HL-60 (cell line): ENCODE measurements around the gene CCT2. TPM values are rescaled to one million over a fixed set of nuclear protein-coding genes. Genes with fewer than 3 reads are reported as not detected.

Source experiments
- DNase-seq, 2 experiments: peaks; one replicate each; pipeline ENCODE4 v3.0.0-alpha.2; 2010 to 2020; ENCODE audit warnings: low read depth in 1 of 2, low spot score in 1 of 2
- H3K27ac ChIP-seq: fragments of 250-450 bp; sonication (Bioruptor Pico); replicated peaks from 2 replicates; pipeline ENCODE4 v1.5.1; 2020; ENCODE audit warnings: mild to moderate bottlenecking, moderate library complexity
- H3K27me3 ChIP-seq: fragments of 250-450 bp; sonication (Bioruptor Pico); 2 replicates; pipeline ENCODE4 v1.5.1; 2021; ENCODE audit warnings: mild to moderate bottlenecking, moderate library complexity; ENCODE audit not compliant: insufficient read depth, poor library complexity, severe bottlenecking
- H3K4me3 ChIP-seq: replicated peaks from 2 replicates; pipeline ENCODE4 v1.5.1; 2011; ENCODE audit warnings: mild to moderate bottlenecking, control low read depth, low read length; ENCODE audit not compliant: insufficient read depth
- GABPA ChIP-seq: IDR thresholded peaks from 2 replicates; pipeline ENCODE4 v1.6.1; 2012; ENCODE audit warnings: low read depth
- POLR2AphosphoS5 ChIP-seq: IDR thresholded peaks from 2 replicates; pipeline ENCODE4 v1.6.1; 2012; ENCODE audit warnings: low read depth
- SPI1 ChIP-seq: IDR thresholded peaks from 2 replicates; pipeline ENCODE4 v1.6.1; 2012; ENCODE audit warnings: low read depth, mild to moderate bottlenecking, borderline replicate concordance
- microRNA-seq: library from miRNA; unstranded; fragments of <30 nt; microRNA quantifications from one replicate; pipeline ENCODE4, GENCODE V29; 2018
- TF ChIP-seq, protein P1 (sequence below): IDR thresholded peaks from 2 replicates; pipeline ENCODE4 v1.6.1; 2012; ENCODE audit warnings: low read depth; ENCODE audit not compliant: insufficient replicate concordance
- TF ChIP-seq, protein P2 (sequence below): IDR thresholded peaks from one replicate; pipeline ENCODE4 v1.5.1; 2011; ENCODE audit warnings: low read length, control low read depth, inconsistent platforms; ENCODE audit not compliant: insufficient read depth

The CCT2 gene

DNA sequence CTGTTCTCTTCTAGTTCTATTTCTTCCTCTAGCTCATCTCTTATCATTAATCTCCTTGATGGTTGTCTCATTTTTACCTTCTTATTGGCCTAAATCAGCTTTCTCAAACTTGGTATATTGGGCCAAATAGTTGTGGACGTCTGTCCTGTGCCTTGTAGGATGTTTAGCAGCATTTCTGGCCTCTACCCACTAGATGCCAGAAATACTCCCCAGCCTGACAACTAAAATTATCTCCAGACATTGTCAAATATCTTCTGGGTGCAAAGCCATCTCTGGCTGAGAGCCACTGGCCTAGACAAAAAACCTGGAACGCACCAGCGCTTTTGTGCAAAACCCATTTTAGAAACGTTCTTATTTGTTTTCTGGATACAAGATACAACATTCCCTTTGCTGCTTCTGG lies 64.3 kb downstream of the CCT2 start:
- H3K27me3 ChIP-seq, result no peaks in the 10 kb centered on the region
- no peak overlapping the region for H3K27ac ChIP-seq
- TF ChIP-seq, protein P1, sequence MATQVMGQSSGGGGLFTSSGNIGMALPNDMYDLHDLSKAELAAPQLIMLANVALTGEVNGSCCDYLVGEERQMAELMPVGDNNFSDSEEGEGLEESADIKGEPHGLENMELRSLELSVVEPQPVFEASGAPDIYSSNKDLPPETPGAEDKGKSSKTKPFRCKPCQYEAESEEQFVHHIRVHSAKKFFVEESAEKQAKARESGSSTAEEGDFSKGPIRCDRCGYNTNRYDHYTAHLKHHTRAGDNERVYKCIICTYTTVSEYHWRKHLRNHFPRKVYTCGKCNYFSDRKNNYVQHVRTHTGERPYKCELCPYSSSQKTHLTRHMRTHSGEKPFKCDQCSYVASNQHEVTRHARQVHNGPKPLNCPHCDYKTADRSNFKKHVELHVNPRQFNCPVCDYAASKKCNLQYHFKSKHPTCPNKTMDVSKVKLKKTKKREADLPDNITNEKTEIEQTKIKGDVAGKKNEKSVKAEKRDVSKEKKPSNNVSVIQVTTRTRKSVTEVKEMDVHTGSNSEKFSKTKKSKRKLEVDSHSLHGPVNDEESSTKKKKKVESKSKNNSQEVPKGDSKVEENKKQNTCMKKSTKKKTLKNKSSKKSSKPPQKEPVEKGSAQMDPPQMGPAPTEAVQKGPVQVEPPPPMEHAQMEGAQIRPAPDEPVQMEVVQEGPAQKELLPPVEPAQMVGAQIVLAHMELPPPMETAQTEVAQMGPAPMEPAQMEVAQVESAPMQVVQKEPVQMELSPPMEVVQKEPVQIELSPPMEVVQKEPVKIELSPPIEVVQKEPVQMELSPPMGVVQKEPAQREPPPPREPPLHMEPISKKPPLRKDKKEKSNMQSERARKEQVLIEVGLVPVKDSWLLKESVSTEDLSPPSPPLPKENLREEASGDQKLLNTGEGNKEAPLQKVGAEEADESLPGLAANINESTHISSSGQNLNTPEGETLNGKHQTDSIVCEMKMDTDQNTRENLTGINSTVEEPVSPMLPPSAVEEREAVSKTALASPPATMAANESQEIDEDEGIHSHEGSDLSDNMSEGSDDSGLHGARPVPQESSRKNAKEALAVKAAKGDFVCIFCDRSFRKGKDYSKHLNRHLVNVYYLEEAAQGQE, result no peak
- TF ChIP-seq, protein P2, sequence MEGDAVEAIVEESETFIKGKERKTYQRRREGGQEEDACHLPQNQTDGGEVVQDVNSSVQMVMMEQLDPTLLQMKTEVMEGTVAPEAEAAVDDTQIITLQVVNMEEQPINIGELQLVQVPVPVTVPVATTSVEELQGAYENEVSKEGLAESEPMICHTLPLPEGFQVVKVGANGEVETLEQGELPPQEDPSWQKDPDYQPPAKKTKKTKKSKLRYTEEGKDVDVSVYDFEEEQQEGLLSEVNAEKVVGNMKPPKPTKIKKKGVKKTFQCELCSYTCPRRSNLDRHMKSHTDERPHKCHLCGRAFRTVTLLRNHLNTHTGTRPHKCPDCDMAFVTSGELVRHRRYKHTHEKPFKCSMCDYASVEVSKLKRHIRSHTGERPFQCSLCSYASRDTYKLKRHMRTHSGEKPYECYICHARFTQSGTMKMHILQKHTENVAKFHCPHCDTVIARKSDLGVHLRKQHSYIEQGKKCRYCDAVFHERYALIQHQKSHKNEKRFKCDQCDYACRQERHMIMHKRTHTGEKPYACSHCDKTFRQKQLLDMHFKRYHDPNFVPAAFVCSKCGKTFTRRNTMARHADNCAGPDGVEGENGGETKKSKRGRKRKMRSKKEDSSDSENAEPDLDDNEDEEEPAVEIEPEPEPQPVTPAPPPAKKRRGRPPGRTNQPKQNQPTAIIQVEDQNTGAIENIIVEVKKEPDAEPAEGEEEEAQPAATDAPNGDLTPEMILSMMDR, result no peak
- no peak for TF ChIP-seq SPI1
- no peak for TF ChIP-seq POLR2AphosphoS5
- no peak for TF ChIP-seq GABPA
- no peak for DNase-seq
- no peak overlapping the region for H3K4me3 ChIP-seq

Small RNA genes lying within 50 kb of the gene (microRNA-seq; reads per million reads assigned to microRNA genes)
- gene MIR3913-1 (not detected), gene MIR3913-2 (not detected)
